Tibial nerve (tissue), 4 donors: ENCODE data around the gene CLMN. TPM values are rescaled to one million over a fixed set of nuclear protein-coding genes. Genes with fewer than 3 reads are reported as not detected.

Experiments
- DNase-seq, 2 donors: peaks; one replicate each; pipeline ENCODE4 v3.0.0-alpha.2; 2019; ENCODE audit warnings: low spot score in 2 of 2
- H3K27ac ChIP-seq, 4 donors: fragments of 200-600 bp; sonication (generic) in 3 of 4; one replicate each; pipeline ENCODE4 v1.5.1; 2017 to 2019; ENCODE audit warnings: mild to moderate bottlenecking in 1 of 4
- H3K27me3 ChIP-seq, 2 donors: fragments of 200-600 bp; sonication (generic) in 1 of 2; one replicate each; pipeline versions ENCODE4 v1.5.1 to v1.6.0; 2017 to 2019
- H3K36me3 ChIP-seq, 3 donors: fragments of 200-600 bp; sonication (generic); one replicate each; pipeline ENCODE4 v1.5.1; 2018 to 2019
- H3K4me1 ChIP-seq, 4 donors: fragments of 200-600 bp; sonication (generic) in 3 of 4; one replicate each; pipeline ENCODE4 v1.5.1; 2017 to 2019
- H3K4me3 ChIP-seq, 4 donors: fragments of 200-600 bp; sonication (generic) in 3 of 4; one replicate each; pipeline ENCODE4 v1.5.1; 2017 to 2019; ENCODE audit warnings: mild to moderate bottlenecking in 1 of 4, moderate library complexity in 1 of 4
- H3K9me3 ChIP-seq, 4 donors: fragments of 200-600 bp; sonication (generic) in 3 of 4; one replicate each; pipeline ENCODE4 v1.5.1; 2017 to 2019
- EP300 ChIP-seq, 2 donors: sonication (generic); formaldehyde crosslinking; IDR thresholded peaks; one replicate each; pipeline ENCODE4 v1.6.1; 2017; ENCODE audit warnings: antibody characterized with exemption in 2 of 2, mild to moderate bottlenecking in 1 of 2
- POLR2A ChIP-seq, 2 donors: fragments of 450-650 bp; IDR thresholded peaks; one replicate each; pipeline ENCODE4 v1.6.1; 2017; ENCODE audit warnings: antibody characterized with exemption in 2 of 2, mild to moderate bottlenecking in 2 of 2, moderate library complexity in 2 of 2
- WGBS, 2 donors: methylation state at CpG; one replicate each; pipeline ENCODE4 v1.1.5; 2018; 5-methylcytosine and 5-hydroxymethylcytosine counted together
- total RNA-seq, 4 donors: library from RNA; depleted of rRNA; stranded (reverse); fragments of >200 nt; gene quantifications; one replicate each; pipeline ENCODE4 v1.1.0, GENCODE V29; 2016
- TF ChIP-seq, protein P1 (sequence below), 5 experiments: fragments of 200-600 bp in 3 of 5; fragments of 450-650 bp in 2 of 5; sonication (generic) in 3 of 5; IDR thresholded peaks; one replicate each; pipeline ENCODE4 v1.5.1; 2016 to 2019; ENCODE audit warnings: antibody characterized with exemption in 5 of 5, mild to moderate bottlenecking in 3 of 5, moderate library complexity in 2 of 5

CLMN gene
- total RNA-seq, 4 donors from 2014 or later, result 31.2 to 49.8 (median 40.9) TPM

DNA sequence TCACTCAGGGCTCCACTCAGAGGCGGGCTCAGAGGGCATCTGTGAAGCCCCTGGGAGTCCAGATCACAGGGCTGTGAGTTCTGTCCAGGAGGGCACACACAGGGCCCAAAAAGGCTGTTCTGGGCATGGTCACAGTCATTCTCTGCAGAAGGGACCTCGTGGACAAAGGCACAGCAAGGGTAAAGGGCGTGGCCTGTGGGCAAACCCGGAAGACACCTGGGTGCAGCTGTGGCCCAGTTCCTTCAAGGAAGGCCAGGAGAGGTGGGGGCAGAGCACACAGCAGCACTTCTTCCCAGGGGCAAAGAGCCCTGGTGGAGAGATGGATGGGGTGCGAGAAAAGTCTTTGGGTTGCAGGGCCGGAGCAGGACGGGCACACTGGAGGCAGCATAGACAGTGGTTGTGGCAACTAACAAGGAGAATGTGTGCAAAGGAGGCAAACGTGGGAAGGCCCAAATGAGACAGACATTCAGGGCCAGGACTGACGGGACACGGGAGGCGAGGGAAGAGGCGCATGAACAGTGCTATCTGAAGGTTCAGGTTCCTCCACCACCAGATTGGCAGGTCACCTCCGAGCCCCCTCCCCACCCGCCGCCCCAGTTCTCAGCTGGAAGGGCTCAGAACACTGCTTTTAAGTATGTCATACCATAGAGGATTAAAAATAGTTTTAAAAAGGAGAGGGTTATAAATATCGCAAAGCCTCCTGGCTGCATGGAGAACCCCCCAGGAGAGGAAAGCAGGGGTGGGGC lies 8.9 kb downstream of the CLMN start:
- WGBS, 2 donors, result 88 to 93% methylated on average over 16 of the region's 16 CpGs
- Histone ChIP-seq H3K36me3 (peaks cover 0 to 3% (median 0%) of the 10 kb centered on the region in 3 donors), H3K4me3 (no peak overlapping the region), H3K27ac (peak overlapping the region in 1 of 4 donors; percentile 98), H3K4me1 (peaks cover 3 to 62% (median 48%) of the 10 kb centered on the region in 4 donors), H3K9me3 (no peaks in the 10 kb centered on the region), H3K27me3 (no peaks in the 10 kb centered on the region)
- DNase-seq, result no peak
- TF ChIP-seq EP300 (IDR thresholded peaks at IDR 0.05) (no peak), POLR2A (IDR thresholded peaks at IDR 0.05) (no peak)
- TF ChIP-seq, protein P1, sequence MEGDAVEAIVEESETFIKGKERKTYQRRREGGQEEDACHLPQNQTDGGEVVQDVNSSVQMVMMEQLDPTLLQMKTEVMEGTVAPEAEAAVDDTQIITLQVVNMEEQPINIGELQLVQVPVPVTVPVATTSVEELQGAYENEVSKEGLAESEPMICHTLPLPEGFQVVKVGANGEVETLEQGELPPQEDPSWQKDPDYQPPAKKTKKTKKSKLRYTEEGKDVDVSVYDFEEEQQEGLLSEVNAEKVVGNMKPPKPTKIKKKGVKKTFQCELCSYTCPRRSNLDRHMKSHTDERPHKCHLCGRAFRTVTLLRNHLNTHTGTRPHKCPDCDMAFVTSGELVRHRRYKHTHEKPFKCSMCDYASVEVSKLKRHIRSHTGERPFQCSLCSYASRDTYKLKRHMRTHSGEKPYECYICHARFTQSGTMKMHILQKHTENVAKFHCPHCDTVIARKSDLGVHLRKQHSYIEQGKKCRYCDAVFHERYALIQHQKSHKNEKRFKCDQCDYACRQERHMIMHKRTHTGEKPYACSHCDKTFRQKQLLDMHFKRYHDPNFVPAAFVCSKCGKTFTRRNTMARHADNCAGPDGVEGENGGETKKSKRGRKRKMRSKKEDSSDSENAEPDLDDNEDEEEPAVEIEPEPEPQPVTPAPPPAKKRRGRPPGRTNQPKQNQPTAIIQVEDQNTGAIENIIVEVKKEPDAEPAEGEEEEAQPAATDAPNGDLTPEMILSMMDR (IDR thresholded peaks at IDR 0.05), result no peak

DNA sequence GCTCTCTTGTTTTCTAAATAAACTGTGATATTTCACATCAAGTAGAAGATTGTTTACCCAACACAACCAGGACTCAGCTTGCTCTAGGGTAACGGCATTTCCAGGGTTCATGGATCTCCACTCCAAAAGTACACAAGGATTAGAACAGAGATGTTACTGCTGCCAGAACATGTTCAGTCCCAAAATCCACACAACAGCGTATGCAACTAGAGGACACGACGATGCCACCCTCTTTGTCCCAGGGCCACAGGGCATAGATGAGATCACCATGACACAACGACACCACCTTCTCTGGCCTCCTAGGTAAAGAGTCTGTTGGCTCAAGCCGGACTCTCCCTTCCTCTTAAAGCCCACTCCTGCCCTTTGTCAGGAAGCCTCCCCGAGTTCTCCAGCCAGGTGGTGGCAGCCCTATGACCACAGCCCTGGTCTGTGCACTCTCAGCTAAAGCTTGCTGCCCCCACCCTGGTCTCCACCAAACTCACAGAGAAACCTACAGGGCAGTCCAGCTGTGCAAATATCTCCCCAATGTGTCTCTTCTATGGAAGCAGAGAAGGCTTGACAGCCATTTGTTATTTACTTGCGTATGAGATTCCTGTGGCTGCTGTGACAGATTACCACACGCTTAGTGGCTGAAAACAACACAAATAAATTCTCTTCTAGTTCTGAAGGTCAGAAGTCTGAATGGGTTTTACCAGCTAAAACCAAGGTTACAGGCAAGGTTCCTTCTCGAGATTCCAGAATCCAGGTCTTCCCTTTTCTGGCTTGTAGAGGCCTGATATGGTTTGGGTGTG lies 10.3 kb downstream of the CLMN start:
- DNase-seq, result no peak
- Histone ChIP-seq H3K27me3 (no peaks in the 10 kb centered on the region), H3K4me1 (peaks cover 2 to 60% (median 40%) of the 10 kb centered on the region in 4 donors), H3K4me3 (no peak overlapping the region), H3K36me3 (peaks cover 0 to 3% (median 0%) of the 10 kb centered on the region in 3 donors), H3K9me3 (no peaks in the 10 kb centered on the region), H3K27ac (peak overlapping the region in 2 of 4 donors; percentile 30 to 39)
- no peak for TF ChIP-seq POLR2A (IDR thresholded peaks at IDR 0.05)
- TF ChIP-seq, protein P1 (IDR thresholded peaks at IDR 0.05), result no peak
- no peak for TF ChIP-seq EP300 (IDR thresholded peaks at IDR 0.05)
- 70 to 87% methylated on average over 10 of the region's 10 CpGs for WGBS, 2 donors

DNA sequence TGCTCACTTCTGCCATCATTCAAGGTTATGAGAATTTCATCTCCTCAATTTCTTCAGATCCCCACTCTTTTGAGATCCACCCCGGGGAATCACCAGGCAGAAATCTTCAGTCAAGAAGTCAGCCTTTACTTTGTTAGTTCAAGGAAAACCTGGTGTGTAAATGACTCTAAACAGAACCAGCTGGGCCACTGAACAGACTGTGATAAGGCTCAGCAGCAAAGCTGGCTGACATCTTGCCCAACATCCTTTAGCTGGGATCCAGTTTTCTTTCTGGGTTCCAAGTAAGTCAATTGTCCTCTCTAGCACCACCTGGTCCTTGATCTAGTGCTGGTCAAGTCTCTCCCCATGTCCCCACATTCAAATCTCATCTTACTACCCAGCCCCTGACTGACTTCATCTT lies 11.6 kb downstream of the CLMN start:
- WGBS, 2 donors, result 95 to 100% methylated on average over 1 of the region's 1 CpG
- Histone ChIP-seq H3K36me3 (peaks cover 0 to 3% (median 0%) of the 10 kb centered on the region in 3 donors), H3K27me3 (no peaks in the 10 kb centered on the region), H3K9me3 (no peaks in the 10 kb centered on the region), H3K4me3 (no peak overlapping the region), H3K27ac (peak overlapping the region in 2 of 4 donors; percentile 12 to 57), H3K4me1 (peaks cover 0 to 52% (median 37%) of the 10 kb centered on the region in 4 donors)
- no peak for DNase-seq
- TF ChIP-seq, protein P1 (IDR thresholded peaks at IDR 0.05), result no peak
- TF ChIP-seq EP300 (IDR thresholded peaks at IDR 0.05) (no peak), POLR2A (IDR thresholded peaks at IDR 0.05) (no peak)

DNA sequence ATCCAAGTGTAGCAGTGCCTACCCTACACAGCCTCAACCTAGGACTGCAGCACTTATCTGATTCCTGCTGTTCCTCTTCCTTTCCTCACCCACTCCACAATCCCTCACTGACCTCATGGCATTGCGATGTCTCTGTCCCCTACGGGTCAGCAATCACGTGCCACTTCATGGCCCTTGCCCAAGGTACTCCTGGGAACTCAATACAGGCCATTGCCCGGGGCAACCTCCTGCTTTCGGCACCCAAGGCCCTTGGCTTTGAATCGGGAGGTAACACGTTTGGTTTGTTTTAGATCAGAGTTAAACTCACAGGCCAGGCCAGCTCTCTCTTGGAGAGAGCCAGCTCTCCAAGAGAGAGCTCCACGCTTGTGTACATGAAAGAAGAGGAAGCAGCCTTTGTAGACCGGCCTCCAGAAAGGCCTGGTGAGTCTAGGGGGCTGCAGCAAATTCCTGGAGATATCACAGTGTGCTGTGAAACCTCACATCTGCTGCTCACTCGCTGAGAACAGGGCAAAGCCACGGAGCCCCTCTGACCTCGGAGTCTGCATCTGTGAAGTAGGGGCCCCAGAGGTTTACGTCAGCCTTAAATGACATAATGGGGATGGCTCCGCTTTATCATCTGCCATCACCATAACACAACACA lies 12.2 kb downstream of the CLMN start:
- 39 to 47% methylated on average over 14 of the region's 14 CpGs for WGBS, 2 donors
- H3K4me3 ChIP-seq, result no peak overlapping the region

More for the DNA sequence above, 12.2 kb downstream of the CLMN start:
- no peak for DNase-seq
- Histone ChIP-seq H3K27ac (peak overlapping the region in 2 of 4 donors; percentile 12 to 57), H3K9me3 (no peaks in the 10 kb centered on the region), H3K4me1 (peaks cover 0 to 52% (median 37%) of the 10 kb centered on the region in 4 donors), H3K27me3 (no peaks in the 10 kb centered on the region), H3K36me3 (peaks cover 0 to 3% (median 0%) of the 10 kb centered on the region in 3 donors)
- TF ChIP-seq EP300 (IDR thresholded peaks at IDR 0.05) (no peak), POLR2A (IDR thresholded peaks at IDR 0.05) (no peak)
- TF ChIP-seq, protein P1 (IDR thresholded peaks at IDR 0.05), result no peak
